GM18511 (cell line): Measurements from ENCODE around the gene ECI1.
"Not testable (repeated sequence)": the region's sequence is repeated elsewhere in the genome, so short reads cannot be mapped to it uniquely, and the experiment has no call there.

ENCODE experiments used
- ATAC-seq: cut with Tn5 transposase; IDR thresholded peaks from one replicate; pipeline ENCODE4 v1.9.1; 2021; ENCODE audit warnings: mild to moderate bottlenecking, moderate library complexity; ENCODE audit not compliant: unreplicated experiment

ECI1 gene

GRCh38 chr16:2212362-2213324 lies 38.7 kb downstream of the ECI1 start:
- no peak for ATAC-seq

DNA sequence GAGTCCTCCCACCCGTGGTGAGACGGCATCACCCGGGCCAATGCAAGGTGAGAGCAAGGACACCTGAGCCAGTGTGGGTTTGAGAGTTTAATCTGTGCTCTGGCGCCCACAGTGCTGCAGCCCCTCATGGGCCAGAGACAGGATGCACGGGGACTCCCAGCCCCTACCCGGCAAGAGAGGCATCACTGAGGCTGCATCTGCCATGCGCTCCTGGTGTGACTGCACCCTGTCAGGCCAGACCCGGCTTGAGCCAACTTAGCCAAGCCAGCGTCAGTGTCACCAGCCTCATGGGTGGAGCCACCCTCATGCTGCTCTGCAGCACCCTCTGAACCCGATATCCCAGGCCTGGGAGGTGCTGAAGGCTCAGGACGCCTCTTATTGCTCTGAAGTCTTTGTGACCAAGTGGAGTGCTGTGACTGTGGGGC lies 39.5 kb downstream of the ECI1 start:
- ATAC-seq = no peak

DNA sequence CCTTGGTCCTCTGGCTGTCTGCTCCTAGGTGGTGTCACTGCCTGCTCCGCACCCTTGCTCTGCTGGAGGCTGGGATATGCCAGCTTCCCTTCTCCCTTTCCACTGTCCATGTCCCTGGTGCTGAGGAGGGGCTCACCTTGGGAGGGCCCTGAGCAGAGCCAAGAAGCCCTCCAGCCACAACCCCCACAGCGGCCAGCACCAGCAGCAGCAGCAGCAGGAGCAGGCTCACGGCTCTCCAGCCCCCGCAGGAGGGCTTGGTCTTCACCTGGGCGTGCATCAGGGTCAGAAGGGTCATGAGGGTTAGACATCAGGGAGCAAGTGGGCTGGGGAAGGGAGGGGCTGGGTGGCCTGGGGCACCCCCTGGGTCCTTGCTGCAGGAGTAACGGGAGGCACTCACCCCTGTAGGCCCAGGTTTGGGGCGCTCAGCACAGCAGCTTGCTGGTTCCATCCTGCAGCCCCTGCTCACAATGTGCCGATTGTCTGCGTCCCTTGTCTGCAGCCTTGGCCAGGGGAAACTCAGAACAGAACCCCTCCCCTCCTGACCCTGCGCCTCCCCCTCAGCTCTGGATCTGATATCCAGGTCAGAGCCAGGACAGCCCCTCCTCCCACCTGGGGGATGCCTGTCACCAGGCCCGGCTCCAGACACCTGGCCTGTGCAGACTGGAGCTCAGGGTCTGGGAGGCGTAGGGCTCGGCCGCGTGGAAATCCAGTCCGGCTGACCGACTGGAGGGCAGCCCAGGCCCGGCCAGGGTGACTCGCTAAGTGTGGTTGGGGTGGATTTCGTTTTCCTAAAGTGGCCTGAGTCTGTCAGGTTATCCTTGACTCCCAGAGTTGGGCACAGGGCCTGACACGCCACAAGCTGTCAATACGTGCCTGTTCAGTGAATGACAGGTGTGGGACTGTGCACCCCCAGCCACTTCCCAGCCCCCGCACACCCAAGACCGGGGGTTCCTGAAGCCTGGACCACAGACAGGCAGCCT lies 40.7 kb downstream of the ECI1 start, which contains the start of gene BRICD5:
TSS of gene BRICD5 (minus strand) at position 478 of the 980 bp plus-strand sequence. CDS start at position 448, 30 bp downstream.
- no peak for ATAC-seq

GRCh38 chr16:2210009-2210332 lies 41.4 kb downstream of the ECI1 start:
- no peak for ATAC-seq

GRCh38 chr16:2209258-2210008 lies 42.0 kb downstream of the ECI1 start:
- no peak for ATAC-seq

DNA sequence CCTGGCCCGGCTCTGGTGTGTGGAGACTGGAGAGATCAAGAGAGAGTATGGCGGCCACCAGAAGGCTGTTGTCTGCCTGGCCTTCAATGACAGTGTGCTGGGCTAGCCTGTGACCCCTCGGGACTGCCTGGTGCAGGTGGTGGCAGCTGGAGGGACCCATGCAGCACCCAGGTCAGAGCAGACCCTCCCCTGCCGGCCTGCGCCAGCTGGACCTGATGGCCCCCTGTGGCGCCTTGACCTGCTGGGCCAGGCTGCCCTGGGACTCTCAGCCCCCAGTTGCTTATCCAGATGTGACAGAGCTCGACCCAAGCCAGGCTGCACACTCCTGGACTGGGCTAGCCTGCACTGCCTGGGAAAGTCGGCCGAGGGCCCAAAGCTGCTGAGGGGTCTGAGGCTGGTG lies 42.6 kb downstream of the ECI1 start:
- no peak for ATAC-seq

GRCh38 chr16:2208308-2208707 lies 43.1 kb downstream of the ECI1 start:
- no peak for ATAC-seq

GRCh38 chr16:2207872-2208271 lies 43.5 kb downstream of the ECI1 start:
- no peak for ATAC-seq

GRCh38 chr16:2206780-2207433 lies 44.5 kb downstream of the ECI1 start:
- no peak for ATAC-seq

GRCh38 chr16:2206420-2206779 lies 45.0 kb downstream of the ECI1 start:
- no peak for ATAC-seq

GRCh38 chr16:2205967-2206313 lies 45.4 kb downstream of the ECI1 start:
- ATAC-seq = no peak

- peak; percentile 79 for ATAC-seq
Measured at GRCh38 chr16:2205104-2205966, 46.1 kb downstream of the ECI1 start, which contains the start of gene MLST8. TSS of gene MLST8 (plus strand) at chr16:2205454. CDS start at chr16:2206086, 632 bp downstream.

GRCh38 chr16:2204416-2205103 lies 46.8 kb downstream of the ECI1 start:
- ATAC-seq = no peak

GRCh38 chr16:2203119-2203688 lies 48.2 kb downstream of the ECI1 start:
- not testable (repeated sequence) for ATAC-seq

DNA sequence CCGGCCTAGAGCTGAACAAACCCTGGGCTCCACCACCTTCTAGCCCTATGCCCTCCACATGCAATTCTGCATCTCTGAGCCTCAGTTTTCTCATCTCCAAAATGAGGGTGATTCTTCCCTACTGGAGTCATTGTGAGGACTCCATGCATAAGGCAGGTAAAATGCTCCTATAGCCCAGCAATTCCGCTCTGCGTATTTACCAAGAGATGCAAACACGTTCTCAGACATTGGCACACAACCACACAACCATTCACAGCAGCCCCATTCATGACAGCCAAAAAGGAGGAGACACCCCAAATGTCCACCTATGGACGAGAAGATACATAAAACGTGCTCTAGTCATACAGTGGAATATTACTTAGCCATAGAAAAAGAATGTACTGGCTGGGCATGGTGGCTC lies 51.1 kb downstream of the ECI1 start:
- no peak for ATAC-seq

GRCh38 chr16:2199621-2200139 lies 51.7 kb downstream of the ECI1 start:
- ATAC-seq = no peak

- no peak for ATAC-seq
Measured at GRCh38 chr16:2199095-2199494, 52.3 kb downstream of the ECI1 start.

- no peak for ATAC-seq
Measured at GRCh38 chr16:2198283-2198682, 53.1 kb downstream of the ECI1 start.
